ENCODE results near the gene RYR2. TPM values are rescaled to one million over a fixed set of nuclear protein-coding genes. Genes with fewer than 3 reads are reported as not detected.

The RYR2 gene
- total and polyA plus RNA-seq, 2 of the 8 experiments (the other 6 are each of a cell fraction or from before 2014, with no cell fraction given), result 1.3 to 4.4 TPM

- H3K4me2 ChIP-seq (ENCODE audit: insufficient read depth in 1 of 2, low read depth in 2 of 2, low read length in 2 of 2), result no peak overlapping the region; a peak in 1 of 4 replicates
- H2AK5ac ChIP-seq (ENCODE audit: low read depth, low read length), result no peak overlapping the region
- FAIRE-seq (no peak), DNase-seq (ENCODE audit: low read depth in 1 of 2, low spot score in 2 of 2) (no peak)
- H3K9ac ChIP-seq (replicated peaks in 1 of 4; ENCODE audit: extremely low read depth in 1 of 4, low read depth in 3 of 4, low read length in 3 of 4), result no peak overlapping the region
- H3K4me1 ChIP-seq (replicated peaks in 1 of 4; ENCODE audit: control insufficient read depth in 3 of 4, insufficient read depth in 4 of 4, low read length in 3 of 4), result peaks cover 0 to 13% (median 3%) of the 10 kb centered on the region in 4 experiments; a peak in 4 of 7 replicates
- ChIA-PET CTCF (ENCODE audit: partially characterized antibody) (interaction anchor here (1.2 to 3.5 kb wide), 2 partner anchors 9 to 31 kb away, joined by 3 to 11 read pairs; no protein-coding TSS in a partner anchor), POLR2A (ENCODE audit: partially characterized antibody) (no interaction called here)
- no peaks in the 10 kb centered on the region for H3K79me2 ChIP-seq (ENCODE audit: control insufficient read depth in 1 of 2, insufficient read depth in 2 of 2, low read length in 2 of 2)
- H3K79me1 ChIP-seq (ENCODE audit: low read depth, low read length), result no peaks in the 10 kb centered on the region
- no peak overlapping the region for H3K27ac ChIP-seq (ENCODE audit: low read depth, low read length)
- peak overlapping the region; percentile 42 for H4K5ac ChIP-seq (ENCODE audit: insufficient read length, low read depth, low read length)
- H2AFZ ChIP-seq (ENCODE audit: low read length), result peak overlapping the region; percentile 36
- WGBS, 2 experiments (ENCODE audit: extremely low coverage in 1 of 2, insufficient coverage in 1 of 2, insufficient read length in 1 of 2, insufficient replicate concordance in 2 of 2, low coverage in 1 of 2, low lambda C conversion rate in 2 of 2, missing lambda C conversion rate in 1 of 2), result 67% methylated on average over 7 of the region's 7 CpGs; no CpG with 5 or more reads in 1 of the 2 experiments
- no peaks in the 10 kb centered on the region for H3K36me3 ChIP-seq (ENCODE audit: control insufficient read depth in 2 of 4, insufficient read depth in 4 of 4, low read length in 3 of 4)
- H2BK15ac ChIP-seq (ENCODE audit: low read length), result no peak overlapping the region
- H4K8ac ChIP-seq (ENCODE audit: extremely low read depth, insufficient read depth, low read length), result no peak overlapping the region
- H3K56ac ChIP-seq (replicated peaks; ENCODE audit: insufficient read length, low read depth, low read length), result no peak overlapping the region
- TF ChIP-seq, protein P1, sequence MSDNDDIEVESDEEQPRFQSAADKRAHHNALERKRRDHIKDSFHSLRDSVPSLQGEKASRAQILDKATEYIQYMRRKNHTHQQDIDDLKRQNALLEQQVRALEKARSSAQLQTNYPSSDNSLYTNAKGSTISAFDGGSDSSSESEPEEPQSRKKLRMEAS (IDR thresholded peaks at IDR 0.05), result peak; percentile 80
- no peak for TF ChIP-seq RNF2 (IDR thresholded peaks at IDR 0.05; ENCODE audit: borderline replicate concordance, low read depth, low read length, missing control alignments, poor library complexity, severe bottlenecking)
- peak; percentile 82 for TF ChIP-seq E2F6 (IDR thresholded peaks at IDR 0.05)
- peak overlapping the region; percentile 29; the same call in 1 of the 2 replicates for H2BK5ac ChIP-seq (ENCODE audit: low read depth, low read length)
- H3K14ac ChIP-seq (ENCODE audit: insufficient read length), result no peak overlapping the region
- H3K27me3 ChIP-seq (replicated peaks in 1 of 4; ENCODE audit: control insufficient read depth in 3 of 4, extremely low read depth in 1 of 4, insufficient read depth in 3 of 4, low read length in 3 of 4), result no peaks in the 10 kb centered on the region
- no peak overlapping the region for H3K4ac ChIP-seq (replicated peaks; ENCODE audit: insufficient read length, low read depth, low read length)
- H3K18ac ChIP-seq (ENCODE audit: extremely low read depth, low read length), result peak overlapping the region; percentile 33; the same call in 1 of the 2 replicates
- no peaks in the 10 kb centered on the region for H3K23me2 ChIP-seq (ENCODE audit: low read depth, low read length)
- H4K91ac ChIP-seq (replicated peaks; ENCODE audit: insufficient read length, low read length), result peak overlapping the region; percentile 12
- H3K9me3 ChIP-seq (ENCODE audit: insufficient read depth in 2 of 2, low read depth in 1 of 2, low read length in 1 of 2), result no peaks in the 10 kb centered on the region
- H3K23ac ChIP-seq (ENCODE audit: insufficient read length), result no peak overlapping the region
- no peak overlapping the region; a peak in 1 of 8 replicates for H3K4me3 ChIP-seq (ENCODE audit: extremely low read depth in 1 of 4, insufficient read depth in 2 of 4, low read depth in 3 of 4, low read length in 4 of 4)
- H2BK120ac ChIP-seq (replicated peaks; ENCODE audit: low read depth, low read length), result no peak overlapping the region
- no peaks in the 10 kb centered on the region for H4K20me1 ChIP-seq (replicated peaks in 1 of 2; ENCODE audit: control insufficient read depth in 1 of 2, insufficient read depth in 2 of 2, low read length in 2 of 2)
- H2BK12ac ChIP-seq (ENCODE audit: low read depth, low read length), result peak overlapping the region; percentile 10; the same call in 1 of the 2 replicates
- H2BK20ac ChIP-seq (ENCODE audit: low read length), result peak overlapping the region; percentile 24; the same call in 1 of the 2 replicates
Measured at GRCh38 chr1:237832858-237833257, 790.9 kb downstream of the RYR2 start.
